Measurements from ENCODE around the gene CIDEB. TPM values are rescaled to one million over a fixed set of nuclear protein-coding genes. Genes with fewer than 3 reads are reported as not detected.

Gene CIDEB
- total RNA-seq, 1 experiment from 2014 or later, result not detected

DNA sequence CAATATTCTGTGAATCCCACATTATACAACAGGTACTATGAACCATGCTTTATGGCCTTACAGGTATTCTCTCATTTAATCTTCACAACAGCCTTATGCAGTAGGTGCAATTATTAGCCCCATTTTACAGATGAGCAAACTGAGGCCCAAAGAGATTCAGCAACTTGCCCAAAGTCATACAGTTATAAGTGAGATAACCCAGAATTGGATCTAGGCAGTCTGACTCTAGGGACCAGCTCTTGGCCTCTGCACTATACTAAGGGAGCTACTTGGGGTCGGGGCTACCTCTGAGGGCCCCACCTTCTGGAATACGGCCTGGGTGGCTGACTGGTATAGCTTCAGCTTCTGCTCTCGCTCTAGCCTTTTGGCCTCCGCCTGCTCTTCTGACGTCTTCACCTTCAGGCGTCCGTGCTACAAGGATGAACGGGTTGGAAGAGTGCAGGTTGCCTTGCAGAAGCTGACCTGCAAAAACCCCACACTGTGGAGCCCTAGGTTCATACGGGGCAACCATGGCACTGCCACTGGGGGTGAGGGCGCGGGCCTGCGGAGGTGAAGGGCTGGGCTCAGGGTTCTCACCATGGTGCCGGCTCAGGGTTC, 37.1 kb downstream of the CIDEB start:
- no peak overlapping the region for H3K4ac ChIP-seq (ENCODE audit: low read depth, low read length)
- H4K8ac ChIP-seq (replicated peaks; ENCODE audit: insufficient read length, low read depth, low read length), result no peak overlapping the region
- H3K9me3 Mint-ChIP-seq, result no peaks in the 10 kb centered on the region
- no peak overlapping the region for H4K91ac ChIP-seq (ENCODE audit: insufficient read length, low read depth, low read length)
- peak overlapping the region; percentile 69 for H3K4me2 ChIP-seq (ENCODE audit: insufficient read depth, insufficient read length, low read length)
- no peaks in the 10 kb centered on the region for H3K79me2 ChIP-seq (ENCODE audit: insufficient read depth, low read length)
- H3K79me1 ChIP-seq (ENCODE audit: insufficient read depth, low read depth, low read length, poor library complexity, severe bottlenecking), result no peaks in the 10 kb centered on the region
- no peaks in the 10 kb centered on the region for H3K4me1 ChIP-seq (ENCODE audit: insufficient read depth, low read length)
- no peak overlapping the region for H2AK5ac ChIP-seq (ENCODE audit: insufficient read length, low read length)
- H3K23ac ChIP-seq (ENCODE audit: insufficient read length, low read depth, low read length), result no peak overlapping the region
- H2BK5ac ChIP-seq (ENCODE audit: insufficient read length, low read length), result no peak overlapping the region
- H3K27ac Mint-ChIP-seq, result peak overlapping the region; percentile 88 to 97 (median 96); a peak in 6 of 7 replicates
- H3K36me3 Mint-ChIP-seq (ENCODE audit: insufficient read depth in 1 of 3, low read depth in 3 of 3), result peaks cover 3 to 21% (median 14%) of the 10 kb centered on the region in 3 experiments; a peak in 5 of 7 replicates
- H3K56ac ChIP-seq (ENCODE audit: insufficient read length, low read depth, low read length), result no peak overlapping the region
- H4K5ac ChIP-seq (ENCODE audit: insufficient read length, low read depth, low read length), result no peak overlapping the region
- H3K18ac ChIP-seq (ENCODE audit: insufficient read length, low read depth, low read length), result no peak overlapping the region
- no peaks in the 10 kb centered on the region for H4K20me1 ChIP-seq (ENCODE audit: control insufficient read depth, insufficient read depth, insufficient read length)
- H3K27me3 ChIP-seq (ENCODE audit: insufficient read depth, low read length), result no peaks in the 10 kb centered on the region
- no peaks in the 10 kb centered on the region for H3K27me3 Mint-ChIP-seq (ENCODE audit: low read depth)
- H3K9me3 ChIP-seq (ENCODE audit: control insufficient read depth, low read depth, low read length), result no peaks in the 10 kb centered on the region
- H3T11ph ChIP-seq (ENCODE audit: low read length), result no peak overlapping the region
- H2BK12ac ChIP-seq (ENCODE audit: insufficient read length, low read depth, low read length), result no peak overlapping the region
- H2BK15ac ChIP-seq (ENCODE audit: low read depth, low read length), result no peak overlapping the region
- peak overlapping the region; percentile 83 to 86 for H3K4me3 Mint-ChIP-seq
- H3K23me2 ChIP-seq (ENCODE audit: insufficient read length, low read depth, low read length, poor library complexity, severe bottlenecking), result peaks cover 8% of the 10 kb centered on the region
- H3K27ac ChIP-seq (ENCODE audit: insufficient read length, low read depth, low read length), result no peak overlapping the region
- peaks cover 12 to 14% of the 10 kb centered on the region in 2 experiments for H3K4me1 Mint-ChIP-seq
- no peak overlapping the region for H2BK20ac ChIP-seq (ENCODE audit: low read depth, low read length, poor library complexity, severe bottlenecking)
- no peak overlapping the region for H3K14ac ChIP-seq (ENCODE audit: insufficient read depth, low read length)
- no peak overlapping the region for H3K9ac ChIP-seq (ENCODE audit: extremely low read depth, insufficient read length, low read length)
- no peak for DNase-seq
- no peak overlapping the region for H2AFZ ChIP-seq (ENCODE audit: low read length)
- TF ChIP-seq, protein P1, sequence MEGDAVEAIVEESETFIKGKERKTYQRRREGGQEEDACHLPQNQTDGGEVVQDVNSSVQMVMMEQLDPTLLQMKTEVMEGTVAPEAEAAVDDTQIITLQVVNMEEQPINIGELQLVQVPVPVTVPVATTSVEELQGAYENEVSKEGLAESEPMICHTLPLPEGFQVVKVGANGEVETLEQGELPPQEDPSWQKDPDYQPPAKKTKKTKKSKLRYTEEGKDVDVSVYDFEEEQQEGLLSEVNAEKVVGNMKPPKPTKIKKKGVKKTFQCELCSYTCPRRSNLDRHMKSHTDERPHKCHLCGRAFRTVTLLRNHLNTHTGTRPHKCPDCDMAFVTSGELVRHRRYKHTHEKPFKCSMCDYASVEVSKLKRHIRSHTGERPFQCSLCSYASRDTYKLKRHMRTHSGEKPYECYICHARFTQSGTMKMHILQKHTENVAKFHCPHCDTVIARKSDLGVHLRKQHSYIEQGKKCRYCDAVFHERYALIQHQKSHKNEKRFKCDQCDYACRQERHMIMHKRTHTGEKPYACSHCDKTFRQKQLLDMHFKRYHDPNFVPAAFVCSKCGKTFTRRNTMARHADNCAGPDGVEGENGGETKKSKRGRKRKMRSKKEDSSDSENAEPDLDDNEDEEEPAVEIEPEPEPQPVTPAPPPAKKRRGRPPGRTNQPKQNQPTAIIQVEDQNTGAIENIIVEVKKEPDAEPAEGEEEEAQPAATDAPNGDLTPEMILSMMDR (conservative IDR thresholded peaks at IDR 0.05), result no peak
- no peak overlapping the region for H2BK120ac ChIP-seq (ENCODE audit: low read depth, low read length, poor library complexity, severe bottlenecking)
- WGBS (ENCODE audit: extremely low coverage, insufficient read length, low lambda C conversion rate), result no CpG with 5 or more reads among the region's 13 CpGs
